Hypothalamus (tissue), 51 donors: Measurements from ENCODE around the gene CDKN1A.

ENCODE experiments used
- DNase-seq, 51 donors: peaks; one replicate each; lab custom pipeline; 2025; lab: John Stamatoyannopoulos, UW

CDKN1A gene

DNA sequence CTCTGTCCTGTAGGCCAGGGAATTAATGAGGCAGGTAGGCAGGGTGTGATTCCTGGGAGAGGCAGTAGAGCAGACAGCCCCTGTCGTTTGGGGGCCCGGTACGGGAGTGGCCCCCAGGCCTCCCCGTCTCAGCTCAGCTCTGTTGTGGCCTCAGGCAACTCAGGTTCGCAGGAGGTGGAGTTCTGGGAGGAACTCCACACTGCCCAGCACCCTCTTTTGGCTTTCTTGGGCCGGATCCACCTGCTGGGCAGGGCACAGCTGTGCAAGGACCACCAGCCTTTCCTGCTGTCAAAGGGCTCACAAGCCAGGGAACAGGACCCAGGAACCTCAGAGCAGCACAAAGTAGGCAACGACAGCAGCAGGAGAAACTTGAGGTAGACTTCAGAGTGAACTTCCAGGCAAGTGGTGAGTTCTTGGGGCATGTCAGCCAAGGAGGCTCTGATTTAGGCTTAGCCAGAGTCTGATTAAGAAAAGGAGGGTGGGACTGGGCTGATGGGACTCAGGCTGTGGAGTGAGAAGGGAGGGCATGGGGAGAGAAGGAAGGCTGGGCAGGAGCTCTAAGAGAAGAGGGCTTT, 56.1 kb downstream of the CDKN1A start:
- no peak for DNase-seq

GRCh38 chr6:36735110-36736071, 56.9 kb downstream of the CDKN1A start:
- peak in 15 of 51 donors; percentile 1 to 62 (median 22) for DNase-seq
